NAMALWA (cell line): ENCODE measurements around the gene ZNF331.
"Not testable (repeated sequence)": the region's sequence is repeated elsewhere in the genome, so short reads cannot be mapped to it uniquely, and the experiment has no call there.

Experiments used
- DNase-seq: peaks from one replicate; pipeline ENCODE4 v3.0.0-alpha.2; 2015; ENCODE audit warnings: low spot score

Gene ZNF331

GRCh38 chr19:53537521-53538377, at the start of gene ZNF331:
Gene ZNF331, plus strand, starts transcription at chr19:53538145. Its CDS starts 31,232 bp downstream, at chr19:53569377.
- DNase-seq: no peak

GRCh38 chr19:53492153-53492552, 45.8 kb upstream of the ZNF331 start:
- DNase-seq: no peak

DNA sequence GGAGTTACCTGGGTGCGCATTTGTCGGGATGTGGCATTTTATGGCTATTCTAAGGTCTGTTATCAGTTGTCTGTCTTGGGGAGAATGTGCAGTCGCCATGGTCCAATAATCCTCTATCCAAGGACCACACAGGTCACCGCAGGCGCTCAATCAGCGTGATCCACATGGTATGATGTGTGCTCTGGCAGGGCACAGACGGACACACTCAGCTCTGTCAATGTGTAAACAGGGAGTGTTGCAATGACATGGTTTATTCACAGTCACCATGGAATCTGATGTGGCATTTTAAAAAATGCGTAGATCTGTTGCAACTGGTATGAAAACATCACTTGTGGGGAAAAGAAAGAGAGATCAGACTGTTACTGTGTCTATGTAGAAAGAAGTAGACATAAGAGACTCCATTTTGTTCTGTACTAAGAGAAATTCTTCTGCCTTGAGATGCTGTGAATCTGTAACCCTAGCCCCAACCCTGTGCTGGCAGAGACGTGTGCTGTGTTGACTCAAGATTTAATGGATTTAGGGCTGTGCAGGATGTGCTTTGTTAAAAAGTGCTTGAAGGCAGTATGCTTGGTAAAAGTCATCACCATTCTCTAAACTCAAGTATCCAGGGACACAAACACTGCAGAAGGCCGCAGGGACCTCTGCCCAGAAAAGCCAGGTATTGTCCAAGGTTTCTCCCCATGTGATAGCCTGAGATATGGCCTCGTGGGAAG, 40.5 kb upstream of the ZNF331 start:
- not testable (repeated sequence) for DNase-seq

GRCh38 chr19:53498024-53498395, 39.9 kb upstream of the ZNF331 start:
- DNase-seq: not testable (repeated sequence)

- DNase-seq: not testable (repeated sequence)
These were observed 34.8 kb upstream of the ZNF331 start for GRCh38 chr19:53503151-53503550.

- DNase-seq: not testable (repeated sequence)
These were observed 34.1 kb upstream of the ZNF331 start for GRCh38 chr19:53503671-53504364.

GRCh38 chr19:53504365-53504703, 33.6 kb upstream of the ZNF331 start:
- DNase-seq: not testable (repeated sequence)

- no peak for DNase-seq
These were observed 33.1 kb upstream of the ZNF331 start for GRCh38 chr19:53504885-53505284.

GRCh38 chr19:53506728-53507127, 31.2 kb upstream of the ZNF331 start:
- no peak for DNase-seq

GRCh38 chr19:53507523-53508442, 30.2 kb upstream of the ZNF331 start:
- no peak for DNase-seq

- DNase-seq: no peak
These were observed 28.5 kb upstream of the ZNF331 start for GRCh38 chr19:53509443-53509842.

DNA sequence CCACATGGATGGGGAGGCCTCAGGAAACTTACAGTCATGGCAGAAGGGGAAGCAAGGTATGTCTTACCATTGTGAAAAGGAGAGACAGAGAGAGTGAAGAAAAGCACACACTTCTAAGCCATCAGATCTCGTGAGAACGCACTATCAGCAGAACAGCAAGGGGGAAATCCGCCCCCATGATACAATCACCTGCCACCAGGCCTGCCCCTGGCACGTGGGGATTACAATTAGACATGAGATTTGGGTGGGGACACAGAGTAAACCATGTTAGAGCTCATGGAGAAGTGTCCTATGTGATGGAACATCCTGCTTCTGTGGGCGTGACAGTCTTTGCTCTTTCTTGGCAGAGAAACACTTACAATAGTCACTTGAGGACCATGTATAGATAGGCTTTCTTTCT, 28.1 kb upstream of the ZNF331 start:
- no peak for DNase-seq

GRCh38 chr19:53511357-53511756, 26.6 kb upstream of the ZNF331 start:
- no peak for DNase-seq

DNA sequence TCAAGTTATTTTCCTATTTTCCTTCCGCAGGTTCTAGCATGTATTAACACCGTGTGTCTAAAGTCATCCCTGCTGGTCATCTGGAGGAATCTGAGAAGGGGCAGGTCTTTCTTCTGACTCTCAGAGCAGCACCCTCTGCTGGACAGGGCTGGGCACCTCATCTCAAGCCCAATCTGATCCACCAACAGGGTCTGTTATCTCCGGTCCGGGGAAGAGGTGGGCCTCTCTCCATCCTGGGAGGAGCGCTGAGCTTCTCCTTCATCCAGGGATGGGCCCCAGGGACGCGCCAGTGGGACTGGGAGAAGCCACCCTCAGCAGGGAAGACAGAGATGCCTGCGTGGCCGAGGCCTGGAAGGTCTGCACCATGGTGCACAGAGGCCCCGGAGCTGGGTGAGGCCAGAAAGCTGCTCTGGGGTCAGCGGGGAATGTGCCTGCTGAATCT, 26.0 kb upstream of the ZNF331 start:
- DNase-seq: peak; percentile 69

GRCh38 chr19:53515047-53515446, 22.9 kb upstream of the ZNF331 start:
- DNase-seq: not testable (repeated sequence)

DNA sequence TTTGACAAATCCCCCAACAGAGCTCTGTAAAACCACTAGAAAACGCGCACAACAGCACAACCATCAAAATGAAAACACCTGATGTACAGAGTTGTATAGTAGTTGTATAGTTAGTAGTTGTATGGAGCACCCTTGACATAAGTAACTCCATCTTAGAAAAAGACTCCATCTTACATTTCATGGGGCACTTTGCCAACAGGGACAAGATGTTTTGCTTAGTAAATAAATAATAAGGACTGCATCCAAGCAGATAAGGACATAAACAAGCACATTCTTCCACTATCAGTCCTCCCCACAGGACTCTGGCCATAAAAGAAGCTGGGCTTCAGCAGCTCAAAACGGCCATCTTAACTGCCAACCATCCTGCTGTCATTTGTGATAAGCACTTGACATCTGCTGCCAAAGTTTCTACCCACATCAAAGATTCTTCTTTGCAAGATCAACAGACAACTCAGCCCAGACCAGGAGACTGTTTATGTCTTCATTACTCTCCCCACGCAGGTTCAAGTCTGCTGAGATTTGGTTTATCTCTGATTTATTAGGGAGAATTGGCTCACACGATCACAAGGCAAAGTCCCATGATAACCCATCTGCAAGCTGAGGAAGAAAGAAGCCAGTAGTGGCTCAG, 20.7 kb upstream of the ZNF331 start:
- no peak for DNase-seq

GRCh38 chr19:53518121-53518520, 19.8 kb upstream of the ZNF331 start:
- DNase-seq: no peak

GRCh38 chr19:53518716-53519115, 19.2 kb upstream of the ZNF331 start:
- DNase-seq: no peak

DNA sequence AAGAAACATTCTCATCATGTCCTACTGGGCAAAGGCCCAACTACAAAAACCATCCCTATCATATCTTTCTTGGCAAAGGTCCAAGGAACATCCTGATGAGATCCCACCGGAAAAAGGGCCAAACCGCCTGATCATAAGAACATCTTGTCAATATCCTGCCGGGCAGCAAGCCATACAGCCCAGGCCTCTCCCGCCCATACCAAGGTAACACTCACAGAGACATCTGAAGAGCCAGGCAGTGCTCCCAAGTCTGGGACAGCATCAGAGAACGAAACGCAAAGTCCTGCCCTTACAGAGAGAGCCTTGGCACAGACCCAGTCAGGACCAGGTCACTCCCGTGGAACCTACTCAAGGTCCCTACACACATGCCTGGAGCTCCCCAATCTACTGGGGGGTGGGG, 18.5 kb upstream of the ZNF331 start:
- no peak for DNase-seq

DNA sequence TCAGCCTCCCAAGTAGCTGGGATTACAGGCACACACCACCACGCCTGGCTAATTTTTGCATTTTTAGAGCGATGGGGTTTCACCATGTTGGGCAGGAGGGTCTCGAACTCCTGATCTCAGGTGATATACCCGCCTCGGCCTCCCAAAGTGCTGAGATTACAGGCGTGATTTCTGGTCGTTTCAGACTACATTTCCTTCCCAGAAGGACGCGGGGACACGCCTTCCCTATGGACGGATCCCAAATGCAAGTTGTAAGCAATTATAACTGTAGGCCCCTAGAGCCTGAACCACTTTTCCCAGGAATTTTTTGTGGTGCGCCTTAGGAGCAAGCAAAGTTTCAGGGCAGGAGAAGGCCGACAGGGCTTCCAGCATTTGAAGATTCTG, 17.8 kb upstream of the ZNF331 start:
- no peak for DNase-seq
